Heart right ventricle (tissue), 12 donors: Measurements from ENCODE around the gene MYEOV. TPM values are rescaled to one million over a fixed set of nuclear protein-coding genes. Genes with fewer than 3 reads are reported as not detected.

Experiments used
- polyA plus RNA-seq, 2 donors: library from polyadenylated mRNA; stranded (reverse); fragments of 200-250 nt; gene quantifications; one replicate each; pipeline ENCODE4 v1.2.3, GENCODE V29; 2013
- total RNA-seq, 10 donors: library from RNA; stranded (reverse); fragmentation: NEBNext Ultra II Directional in 3 of 10; extraction: Animal tissue kit (Norgen Biotek cat#: 25700) in 3 of 10; gene quantifications; one replicate each; pipeline versions ENCODE4 v1.2.1 to v1.2.4, GENCODE V29; 2021 to 2023
- donor health status: ischemic (EF 13 %, LVEDD 7.1; RV severe dilation, severe dysfunction).
- donor health status: healthy with polysubstance abuse.
- donor health status: DM: no; HTN: yes; CAD: no.
- donor health status: DM: no; HTN: no; CAD: no.
- donor health status: ischemic (EF 25% LVEDD 6.9; RV normal size, moderate dysfunction).
- donor health status: ischemic (EF 25% LVEDD 5.7; RV mildly dilated, moderate dysfunction).
- donor health status: healthy.
- donor health status: nonischemic (EF 11% LVEDD 7.7; RV severe dilation, severe dysfunction).
- donor health status: DM: yes; HTN: yes; CAD: no.
- donor health status: PGD.
- donor health status: ischemic (EF 29% LVEDD 5.4; RV normal size, mild dysfunction).
- donor health status: nonischemic (EF 23%, LVEDD 6.1; RV moderate dilation, normal function).

The MYEOV gene
- total and polyA plus RNA-seq, 12 donors: 0.07 TPM; not detected in 11

Other genes with a start within 250 kb of the MYEOV start
- gene TPCN2, start 245.2 kb upstream of the MYEOV start, total RNA-seq: 10 to 100 TPM in 2 of 10 donors, 1 to 10 TPM in 8; 4.8 to 13.0 (median 7.8) TPM
- gene TPCN2, start 245.2 kb upstream of the MYEOV start, polyA plus RNA-seq: 10 to 100 TPM in 1 of 2 donors, 1 to 10 TPM in 1; 3.4 to 19.2 TPM
- under 1 TPM in 9 of 10 donors, not detected in 1; 0.11 to 0.56 (median 0.18) TPM for gene SMIM38, start 138.2 kb upstream of the MYEOV start, total RNA-seq
- under 1 TPM; 0.07 to 0.22 TPM for gene SMIM38, start 138.2 kb upstream of the MYEOV start, polyA plus RNA-seq
- gene LINC01488, start 187.5 kb downstream of the MYEOV start, total RNA-seq: under 1 TPM in 6 of 10 donors, not detected in 4; 0.12 to 0.23 (median 0.15) TPM
- gene LINC01488, start 187.5 kb downstream of the MYEOV start, polyA plus RNA-seq: under 1 TPM; 0.03 to 0.59 TPM